Esophagus squamous epithelium (tissue), 5 donors: Measurements from ENCODE around the gene RBKS. TPM values are rescaled to one million over a fixed set of nuclear protein-coding genes. Genes with fewer than 3 reads are reported as not detected.

ENCODE experiments used
- DNase-seq: peaks from one replicate; lab custom pipeline; 2025; lab: John Stamatoyannopoulos, UW
- H3K27ac ChIP-seq, 4 donors: fragments of 200-600 bp; sonication (generic); one replicate each; pipeline ENCODE4 v1.5.1; 2016 to 2019; ENCODE audit warnings: mild to moderate bottlenecking in 1 of 4
- H3K27me3 ChIP-seq, 4 donors: fragments of 200-600 bp; sonication (generic); 1 replicate in 3 of 4; 2 replicates in 1 of 4; pipeline versions ENCODE4 v1.5.1 to v1.6.0; 2017 to 2021; ENCODE audit warnings: antibody characterized with exemption in 1 of 4
- H3K36me3 ChIP-seq, 3 donors: fragments of 200-600 bp; sonication (generic); one replicate each; pipeline ENCODE4 v1.5.1; 2016 to 2019
- H3K4me1 ChIP-seq, 3 donors: fragments of 200-600 bp; sonication (generic); one replicate each; pipeline ENCODE4 v1.5.1; 2017 to 2019
- H3K4me3 ChIP-seq, 4 donors: fragments of 200-600 bp; sonication (generic); 1 replicate in 3 of 4; 2 replicates in 1 of 4; pipeline ENCODE4 v1.5.1; 2016 to 2019; ENCODE audit warnings: mild to moderate bottlenecking in 2 of 4, moderate library complexity in 1 of 4
- H3K9me3 ChIP-seq, 3 donors: fragments of 200-600 bp; sonication (generic); one replicate each; pipeline ENCODE4 v1.5.1; 2016 to 2019
- POLR2A ChIP-seq, 4 donors: fragments of 450-650 bp; IDR thresholded peaks; one replicate each; pipeline ENCODE4 v1.6.1; 2017; ENCODE audit warnings: antibody characterized with exemption in 4 of 4, mild to moderate bottlenecking in 4 of 4, moderate library complexity in 3 of 4
- WGBS, 2 donors: methylation state at CpG; one replicate each; pipeline ENCODE4 v1.1.5; 2018; 5-methylcytosine and 5-hydroxymethylcytosine counted together
- intact Hi-C: fragments of 100-400 bp; cut with DNase I; formaldehyde crosslinking; loops from one replicate; pipeline ENCODE4 v1.15.0; 2022
- total RNA-seq, 4 donors: library from RNA; depleted of rRNA; stranded (reverse); fragments of >200 nt; gene quantifications; one replicate each; pipeline ENCODE4 v1.1.0, GENCODE V29; 2016
- TF ChIP-seq, protein P1 (sequence below), 6 experiments: fragments of 450-650 bp in 4 of 6; fragments of 200-600 bp in 2 of 6; sonication (generic) in 2 of 6; IDR thresholded peaks; one replicate each; pipeline ENCODE4 v1.5.1; 2016 to 2019; ENCODE audit warnings: antibody characterized with exemption in 6 of 6, mild to moderate bottlenecking in 4 of 6, moderate library complexity in 4 of 6
- donor health status: DM: yes; HTN: yes; CAD: no.

Gene RBKS
- total RNA-seq, 4 donors from 2014 or later, result 1.4 to 5.2 (median 1.6) TPM

DNA sequence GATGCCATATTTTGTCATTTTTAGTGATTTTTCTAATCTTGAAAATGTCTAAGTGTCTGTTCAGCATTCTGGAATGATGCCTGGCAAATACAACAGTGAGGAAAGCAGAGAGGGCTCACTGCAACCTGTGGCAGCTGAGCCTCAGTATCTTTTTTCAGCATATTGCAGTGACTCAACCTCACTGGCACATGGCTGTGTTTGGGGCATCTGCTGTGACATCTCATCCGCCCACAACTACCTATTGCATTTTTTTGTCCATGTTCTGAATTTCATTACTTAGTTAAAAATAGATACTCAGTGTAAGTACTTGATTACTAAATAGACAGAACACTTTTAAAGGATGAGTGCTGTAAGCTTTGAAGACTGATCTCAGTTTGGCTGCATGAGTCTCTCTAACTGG is 11.0 kb upstream of the RBKS start:
- WGBS, 2 donors, result 60 to 75% methylated on average over 1 of the region's 1 CpG
- no peak for DNase-seq
- TF ChIP-seq, protein P1, sequence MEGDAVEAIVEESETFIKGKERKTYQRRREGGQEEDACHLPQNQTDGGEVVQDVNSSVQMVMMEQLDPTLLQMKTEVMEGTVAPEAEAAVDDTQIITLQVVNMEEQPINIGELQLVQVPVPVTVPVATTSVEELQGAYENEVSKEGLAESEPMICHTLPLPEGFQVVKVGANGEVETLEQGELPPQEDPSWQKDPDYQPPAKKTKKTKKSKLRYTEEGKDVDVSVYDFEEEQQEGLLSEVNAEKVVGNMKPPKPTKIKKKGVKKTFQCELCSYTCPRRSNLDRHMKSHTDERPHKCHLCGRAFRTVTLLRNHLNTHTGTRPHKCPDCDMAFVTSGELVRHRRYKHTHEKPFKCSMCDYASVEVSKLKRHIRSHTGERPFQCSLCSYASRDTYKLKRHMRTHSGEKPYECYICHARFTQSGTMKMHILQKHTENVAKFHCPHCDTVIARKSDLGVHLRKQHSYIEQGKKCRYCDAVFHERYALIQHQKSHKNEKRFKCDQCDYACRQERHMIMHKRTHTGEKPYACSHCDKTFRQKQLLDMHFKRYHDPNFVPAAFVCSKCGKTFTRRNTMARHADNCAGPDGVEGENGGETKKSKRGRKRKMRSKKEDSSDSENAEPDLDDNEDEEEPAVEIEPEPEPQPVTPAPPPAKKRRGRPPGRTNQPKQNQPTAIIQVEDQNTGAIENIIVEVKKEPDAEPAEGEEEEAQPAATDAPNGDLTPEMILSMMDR (IDR thresholded peaks at IDR 0.05), result no peak
- no peak for TF ChIP-seq POLR2A (IDR thresholded peaks at IDR 0.05)
- intact Hi-C loops, result no loop called here
- peaks cover 0 to 36% (median 6%) of the 10 kb centered on the region in 3 donors for H3K36me3 ChIP-seq
- H3K4me1 ChIP-seq, result no peaks in the 10 kb centered on the region
- no peaks in the 10 kb centered on the region for H3K27me3 ChIP-seq
- no peaks in the 10 kb centered on the region for H3K9me3 ChIP-seq
- H3K4me3 ChIP-seq, result no peak overlapping the region
- no peak overlapping the region for H3K27ac ChIP-seq

GRCh38 chr2:27897717-27898116 is 7.5 kb upstream of the RBKS start:
- no peak overlapping the region for H3K27ac ChIP-seq
- H3K9me3 ChIP-seq, result no peaks in the 10 kb centered on the region
- H3K4me3 ChIP-seq, result no peak overlapping the region
- intact Hi-C loops, result no loop called here
- DNase-seq, result no peak
- H3K36me3 ChIP-seq, result peaks cover 0 to 43% (median 8%) of the 10 kb centered on the region in 3 donors
- peaks cover 0 to 7% (median 0%) of the 10 kb centered on the region in 3 donors for H3K4me1 ChIP-seq
- TF ChIP-seq, protein P1 (IDR thresholded peaks at IDR 0.05), result no peak
- no peak for TF ChIP-seq POLR2A (IDR thresholded peaks at IDR 0.05)
- no peaks in the 10 kb centered on the region for H3K27me3 ChIP-seq

GRCh38 chr2:27893006-27893405 is 2.8 kb upstream of the RBKS start:
- 50 to 63% methylated on average over 3 of the region's 3 CpGs for WGBS, 2 donors
- Histone ChIP-seq H3K4me3 (no peak overlapping the region), H3K27ac (no peak overlapping the region), H3K36me3 (peaks cover 0 to 22% (median 8%) of the 10 kb centered on the region in 3 donors), H3K4me1 (peaks cover 7 to 43% (median 19%) of the 10 kb centered on the region in 3 donors), H3K9me3 (no peaks in the 10 kb centered on the region), H3K27me3 (no peaks in the 10 kb centered on the region)
- intact Hi-C loops, result no loop called here
- DNase-seq, result no peak
- no peak for TF ChIP-seq POLR2A (IDR thresholded peaks at IDR 0.05)
- TF ChIP-seq, protein P1 (IDR thresholded peaks at IDR 0.05), result no peak

DNA sequence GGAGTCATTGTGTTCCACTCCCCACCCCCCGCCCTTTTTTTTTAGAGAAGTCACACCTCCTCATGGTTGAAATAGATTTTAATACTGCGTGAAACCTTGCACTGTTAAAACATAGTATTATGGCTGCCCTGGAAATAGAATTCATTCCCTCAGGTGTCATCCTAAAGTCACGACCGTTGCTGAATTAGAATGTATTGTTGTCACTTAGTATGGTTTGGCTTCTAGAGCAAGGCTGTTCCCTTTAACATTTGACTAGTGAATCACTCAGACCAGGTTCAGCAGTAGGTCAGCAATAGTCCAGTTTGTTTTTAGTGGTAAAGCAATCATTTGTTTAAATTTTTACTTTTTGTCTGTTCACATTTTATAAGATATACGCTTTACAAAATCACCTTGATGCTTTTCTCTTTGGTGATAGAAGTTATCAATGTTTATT is 1.5 kb upstream of the RBKS start:
- TF ChIP-seq POLR2A (IDR thresholded peaks at IDR 0.05), result no peak
- TF ChIP-seq, protein P1 (IDR thresholded peaks at IDR 0.05), result no peak
- no peaks in the 10 kb centered on the region for H3K27me3 ChIP-seq
- H3K4me1 ChIP-seq, result peaks cover 7 to 43% (median 20%) of the 10 kb centered on the region in 3 donors
- intact Hi-C loops, result no loop called here
- WGBS, 2 donors, result 64 to 70% methylated on average over 5 of the region's 5 CpGs
- no peak for DNase-seq
- no peaks in the 10 kb centered on the region for H3K9me3 ChIP-seq
- H3K36me3 ChIP-seq, result peaks cover 0 to 12% (median 7%) of the 10 kb centered on the region in 3 donors
- peak overlapping the region; percentile 93 to 99 (median 96) for H3K27ac ChIP-seq
- H3K4me3 ChIP-seq, result peak overlapping the region in 3 of 4 donors; percentile 69 to 94 (median 82)

DNA sequence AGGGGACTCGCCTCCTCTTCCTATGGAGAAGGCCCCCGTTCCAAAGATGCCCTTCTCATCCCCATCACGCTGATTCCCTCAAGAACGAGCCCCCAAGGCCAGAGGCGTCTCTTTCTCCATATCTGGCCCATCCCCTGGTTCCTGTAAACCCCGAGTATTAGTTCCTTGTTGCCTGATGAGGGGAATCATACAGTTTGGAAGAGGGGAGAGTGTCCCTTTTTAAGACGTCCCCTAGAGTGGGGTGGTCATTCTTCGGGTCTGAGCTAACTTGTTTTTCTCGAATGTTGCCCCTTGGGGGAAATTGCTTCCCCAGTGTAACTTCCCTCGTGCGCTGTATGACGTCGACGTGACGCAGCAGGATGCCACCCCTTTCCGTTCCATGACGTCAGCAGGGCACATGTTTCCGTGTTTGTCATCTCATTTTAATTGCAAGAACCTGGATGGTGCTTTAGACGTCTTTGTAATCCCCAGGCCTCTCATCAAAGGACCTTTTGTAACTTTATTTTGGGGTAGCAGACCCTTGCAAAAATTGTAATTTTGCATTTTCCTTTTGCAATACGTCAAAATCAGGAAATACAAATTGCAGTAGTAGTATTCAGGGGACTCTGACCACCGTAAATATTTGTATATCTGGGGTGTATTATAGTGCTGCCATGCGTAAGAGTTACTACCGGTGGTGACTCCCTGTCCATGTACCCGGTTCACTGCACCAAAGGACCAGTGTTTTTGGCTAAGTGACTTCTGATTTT is 911 bp upstream of the RBKS start:
- peak; percentile 32 for DNase-seq
- Histone ChIP-seq H3K9me3 (no peaks in the 10 kb centered on the region), H3K4me3 (peak overlapping the region; percentile 69 to 94 (median 77)), H3K27me3 (no peaks in the 10 kb centered on the region), H3K4me1 (peaks cover 7 to 43% (median 20%) of the 10 kb centered on the region in 3 donors), H3K27ac (peak overlapping the region; percentile 93 to 99 (median 96)), H3K36me3 (peaks cover 0 to 6% (median under 1%) of the 10 kb centered on the region in 3 donors)
- WGBS, 2 donors, result 17% methylated on average over 20 to 22 of the region's 24 CpGs
- no peak for TF ChIP-seq POLR2A (IDR thresholded peaks at IDR 0.05)
- TF ChIP-seq, protein P1 (IDR thresholded peaks at IDR 0.05), result peak in 1 of 6 experiments; percentile 12
- intact Hi-C loops, result no loop called here
